Left lung (tissue), 10 donors: ENCODE data around the gene GRIP2. TPM values are rescaled to one million over a fixed set of nuclear protein-coding genes. Genes with fewer than 3 reads are reported as not detected.

Source experiments
- ATAC-seq: fragments of 200-7000 bp; cut with Tn5 transposase; one replicate; pipeline ENCODE4 v1.9.1; 2020; ENCODE audit warnings: moderate library complexity
- DNase-seq, 4 donors: peaks; one replicate each; pipeline ENCODE4 v3.0.0-alpha.2; 2013 to 2020
- H3K27ac ChIP-seq, 2 donors: fragments of 200-600 bp; sonication (generic) in 1 of 2; one replicate each; pipeline versions ENCODE4 v1.5.0 to v1.8.0; 2020 to 2021
- H3K27me3 ChIP-seq, 2 donors: fragments of 200-600 bp; sonication (generic) in 1 of 2; one replicate each; pipeline versions ENCODE4 v1.5.0 to v1.8.0; 2020 to 2021
- H3K36me3 ChIP-seq, 2 donors: fragments of 200-600 bp; sonication (generic) in 1 of 2; one replicate each; pipeline versions ENCODE4 v1.5.0 to v1.8.0; 2020 to 2021
- H3K4me1 ChIP-seq, 2 donors: fragments of 200-600 bp; one replicate each; pipeline ENCODE4 v1.8.0; 2021
- H3K4me3 ChIP-seq, 2 donors: fragments of 200-600 bp; sonication (generic) in 1 of 2; one replicate each; pipeline versions ENCODE4 v1.5.0 to v1.8.0; 2020 to 2021; ENCODE audit warnings: mild to moderate bottlenecking in 1 of 2
- H3K9me3 ChIP-seq, 2 donors: fragments of 200-600 bp; sonication (generic) in 1 of 2; one replicate each; pipeline versions ENCODE4 v1.5.0 to v1.8.0; 2020 to 2021
- CTCF ChIP-seq, 2 donors: fragments of 200-600 bp; sonication (generic) in 1 of 2; IDR thresholded peaks; one replicate each; pipeline versions ENCODE4 v1.5.0 to v1.8.0; 2021; ENCODE audit warnings: antibody characterized with exemption in 2 of 2
- intact Hi-C, 2 donors: fragments of 100-400 bp; cut with DNase I; formaldehyde crosslinking; loops; one replicate each; pipeline versions ENCODE4 v1.11.2 to v1.14.2; 2022
- polyA plus RNA-seq, 6 donors: library from polyadenylated mRNA; unstranded; fragments of 120-200 nt; gene quantifications; one replicate each; pipeline ENCODE4 v1.2.1, GENCODE V29; 2013; ENCODE audit not compliant: insufficient read length in 6 of 6
- total RNA-seq, 2 donors: library from RNA; stranded (reverse); fragmentation: NEBNext Ultra II Directional; extraction: Animal tissue kit (Norgen Biotek cat#: 25700); gene quantifications; one replicate each; pipeline ENCODE4 v1.2.1, GENCODE V29; 2021
- donor health status: DM: no; HTN: yes; CAD: no.
- donor health status: DM: no; HTN: no; CAD: no.

Gene GRIP2
- total and polyA plus RNA-seq, 8 donors = 0.31 to 1.9 (median 1.1) TPM

DNA sequence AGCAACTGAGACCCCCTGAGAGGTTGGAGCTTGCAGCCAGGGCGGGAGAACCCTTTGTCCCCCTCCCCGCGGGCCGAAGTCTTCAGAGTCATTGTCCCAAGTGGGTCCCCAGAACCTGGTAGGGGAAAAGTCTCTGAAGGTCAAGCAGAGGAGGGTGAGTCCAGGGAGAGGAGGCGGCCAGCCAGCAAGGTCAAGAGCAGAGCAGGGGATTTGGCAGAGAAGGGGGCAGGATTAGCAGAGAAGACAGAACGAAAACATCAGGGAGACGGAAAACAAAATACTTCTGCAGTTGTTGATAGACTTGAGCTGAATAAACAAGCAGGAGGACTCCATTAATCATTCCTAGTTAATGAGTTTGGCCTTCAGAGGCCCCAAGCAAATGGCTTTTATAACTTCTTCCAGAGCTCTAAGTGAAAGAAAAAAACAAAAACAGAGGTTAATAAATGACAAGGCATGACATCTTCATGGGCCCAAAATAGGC is 66.7 kb downstream of the GRIP2 start:
- peaks cover 0 to 100% of the 10 kb centered on the region in 2 donors for H3K36me3 ChIP-seq
- DNase-seq (no peak), ATAC-seq (no peak)
- no peaks in the 10 kb centered on the region for H3K27me3 ChIP-seq
- H3K4me1 ChIP-seq = peaks cover 16 to 21% of the 10 kb centered on the region in 2 donors
- no peaks in the 10 kb centered on the region for H3K9me3 ChIP-seq
- no peak overlapping the region for H3K4me3 ChIP-seq
- intact Hi-C loops = loop anchor here in 1 of 2 donors (5.0 kb wide), 1 partner anchor 271 kb away; no protein-coding TSS in a partner anchor
- peak overlapping the region; percentile 20 to 67 for H3K27ac ChIP-seq
- TF ChIP-seq CTCF (IDR thresholded peaks at IDR 0.05) = no peak

DNA sequence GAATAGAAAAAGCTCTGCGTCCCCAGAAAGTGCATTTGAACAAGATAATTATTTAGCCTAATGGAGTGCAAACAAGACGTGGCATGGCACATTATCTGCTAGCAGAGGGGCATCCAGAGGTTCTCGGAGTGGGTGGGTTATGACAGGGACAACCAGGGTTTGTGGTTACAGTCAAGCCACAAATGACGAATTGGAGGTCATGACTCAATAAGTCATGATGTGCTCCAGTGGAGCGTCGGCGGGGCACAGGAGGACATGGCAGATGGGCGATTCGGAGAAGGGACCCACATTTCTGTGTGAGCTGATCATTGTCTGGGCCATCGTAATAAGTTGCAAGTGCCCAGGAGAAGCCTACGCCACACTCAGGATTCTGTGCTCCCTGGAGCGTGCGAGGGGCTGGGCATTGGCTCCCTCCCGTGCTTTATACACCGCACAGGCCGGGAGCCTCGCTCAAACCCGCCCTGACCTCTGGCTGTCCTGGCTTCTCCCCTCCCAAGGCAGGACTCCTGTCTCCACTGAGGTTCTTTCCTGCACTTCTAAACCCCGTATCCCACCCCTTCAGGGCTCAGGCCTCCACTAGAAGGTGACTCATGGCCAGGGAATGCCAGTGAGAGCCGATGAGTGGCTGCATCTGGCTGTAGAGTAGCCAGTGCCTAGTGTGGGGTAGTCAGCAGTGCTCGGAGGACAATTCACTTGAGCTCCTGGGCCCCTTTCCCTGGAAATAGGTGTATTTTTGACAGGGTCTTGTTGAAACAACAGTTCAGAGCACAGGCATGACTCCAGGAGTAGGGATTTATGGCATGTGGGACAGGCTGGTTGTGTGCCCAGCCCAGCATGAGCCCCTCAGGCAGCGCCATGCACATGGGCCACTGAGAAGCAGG is 67.4 kb downstream of the GRIP2 start:
- H3K9me3 ChIP-seq = no peaks in the 10 kb centered on the region
- H3K27ac ChIP-seq = peak overlapping the region; percentile 20 to 67
- peak in 1 of 4 donors; percentile 82 for DNase-seq
- no peak overlapping the region for H3K4me3 ChIP-seq
- ATAC-seq = peak; percentile 97
- intact Hi-C loops = loop anchor here in 1 of 2 donors (5.0 kb wide), 1 partner anchor 270 kb away; no protein-coding TSS in a partner anchor
- peaks cover 0 to 99% of the 10 kb centered on the region in 2 donors for H3K36me3 ChIP-seq
- H3K4me1 ChIP-seq = peaks cover 16 to 21% of the 10 kb centered on the region in 2 donors
- no peaks in the 10 kb centered on the region for H3K27me3 ChIP-seq
- no peak for TF ChIP-seq CTCF (IDR thresholded peaks at IDR 0.05)

DNA sequence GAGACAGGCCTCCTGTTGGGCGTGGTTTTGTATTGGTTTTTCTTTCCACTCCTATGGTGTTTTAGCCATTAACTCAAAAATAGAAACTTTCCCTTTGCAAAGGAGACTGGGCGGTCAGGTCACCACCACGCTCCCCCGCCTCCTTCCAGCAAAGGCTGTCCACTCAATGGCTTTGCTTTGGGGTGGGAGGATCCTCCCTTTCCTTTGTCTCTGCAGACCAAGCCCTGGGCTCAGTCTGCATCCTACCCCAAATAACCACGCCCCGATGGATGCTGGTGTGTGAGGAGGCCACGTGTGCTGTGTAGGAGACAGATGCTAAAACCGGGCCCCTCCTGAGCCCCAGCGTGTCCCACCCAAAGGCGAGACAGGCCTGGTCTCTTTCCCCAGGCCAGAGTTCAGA is 68.5 kb downstream of the GRIP2 start:
- no peaks in the 10 kb centered on the region for H3K27me3 ChIP-seq
- H3K9me3 ChIP-seq = no peaks in the 10 kb centered on the region
- DNase-seq = no peak
- no peak overlapping the region for H3K27ac ChIP-seq
- intact Hi-C loops = loop anchor here in 1 of 2 donors (5.0 kb wide), 1 partner anchor 269 kb away; no protein-coding TSS in a partner anchor
- peaks cover 0 to 99% of the 10 kb centered on the region in 2 donors for H3K36me3 ChIP-seq
- H3K4me3 ChIP-seq = no peak overlapping the region
- ATAC-seq = no peak
- TF ChIP-seq CTCF (IDR thresholded peaks at IDR 0.05) = no peak
- peaks cover 16 to 21% of the 10 kb centered on the region in 2 donors for H3K4me1 ChIP-seq

DNA sequence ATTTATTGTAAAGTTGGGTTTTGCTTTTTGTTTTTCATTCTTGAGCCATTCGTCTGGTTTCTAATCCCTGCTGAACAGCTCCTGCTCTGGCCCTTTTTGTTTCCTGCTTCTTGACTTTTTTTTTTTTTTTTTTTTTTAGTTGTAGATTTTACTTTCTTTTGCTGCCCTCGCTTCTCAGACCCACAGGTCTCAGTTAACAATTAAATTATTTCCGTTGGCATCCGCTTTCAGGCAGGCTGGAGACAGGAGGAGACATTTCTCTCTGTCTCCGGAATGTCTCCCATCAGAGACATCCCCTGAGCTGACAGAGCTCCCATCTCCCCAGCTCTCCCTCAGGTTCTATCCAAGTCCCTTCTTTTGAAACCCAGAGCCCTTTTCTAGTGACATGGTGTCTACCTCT is 69.1 kb downstream of the GRIP2 start:
- DNase-seq = no peak
- Histone ChIP-seq H3K4me3 (no peak overlapping the region), H3K27ac (no peak overlapping the region), H3K4me1 (peaks cover 16 to 21% of the 10 kb centered on the region in 2 donors), H3K9me3 (no peaks in the 10 kb centered on the region), H3K27me3 (no peaks in the 10 kb centered on the region), H3K36me3 (peaks cover 0 to 99% of the 10 kb centered on the region in 2 donors)
- no peak for TF ChIP-seq CTCF (IDR thresholded peaks at IDR 0.05)
- no peak for ATAC-seq
- intact Hi-C loops = loop anchor here in 1 of 2 donors (5.0 kb wide), 1 partner anchor 269 kb away; no protein-coding TSS in a partner anchor

GRCh38 chr3:14470461-14470860 is 69.7 kb downstream of the GRIP2 start:
- Histone ChIP-seq H3K27ac (no peak overlapping the region), H3K9me3 (no peaks in the 10 kb centered on the region), H3K4me1 (peaks cover 16 to 21% of the 10 kb centered on the region in 2 donors), H3K36me3 (peaks cover 0 to 99% of the 10 kb centered on the region in 2 donors), H3K27me3 (no peaks in the 10 kb centered on the region), H3K4me3 (no peak overlapping the region)
- intact Hi-C loops = loop anchor here in 1 of 2 donors (5.0 kb wide), 1 partner anchor 268 kb away; no protein-coding TSS in a partner anchor
- no peak for TF ChIP-seq CTCF (IDR thresholded peaks at IDR 0.05)
- no peak for ATAC-seq
- no peak for DNase-seq
